OCI-LY1 (cell line): ENCODE results near the gene SYNE4.
A peak's percentile ranks its signal among the peaks of the same experiment; 100 is the strongest.

ENCODE experiments used
- H2AFZ ChIP-seq: fragments of 200-600 bp; sonication (generic), shearing (Covaris generic); 2 replicates; pipeline ENCODE4 v1.6.0; 2014; ENCODE audit warnings: antibody characterized with exemption, mild to moderate bottlenecking, low read length
- H3F3A ChIP-seq: fragments of 200-600 bp; sonication (generic), shearing (Covaris generic); 2 replicates; pipeline ENCODE4 v1.6.0; 2014; ENCODE audit warnings: mild to moderate bottlenecking, antibody characterized with exemption, low read length, moderate library complexity; ENCODE audit not compliant: insufficient read depth
- H3K27ac ChIP-seq: fragments of 200-600 bp; sonication (generic); 2 replicates; pipeline ENCODE4 v1.5.1; 2014; ENCODE audit warnings: low read length, mixed run types, mild to moderate bottlenecking, low read depth; ENCODE audit not compliant: poor library complexity, severe bottlenecking
- H3K27me3 ChIP-seq: fragments of 200-600 bp; sonication (generic); 2 replicates; pipeline ENCODE4 v1.6.0; 2014; ENCODE audit warnings: antibody characterized with exemption, mild to moderate bottlenecking, low read length, moderate library complexity; ENCODE audit not compliant: insufficient read depth
- H3K36me3 ChIP-seq: fragments of 200-600 bp; sonication (generic); 2 replicates; pipeline ENCODE4 v1.6.1; 2014; ENCODE audit warnings: mild to moderate bottlenecking, antibody characterized with exemption, low read length, moderate library complexity, mixed read lengths; ENCODE audit not compliant: insufficient read depth
- H3K4me1 ChIP-seq: fragments of 200-600 bp; sonication (generic); 2 replicates; pipeline ENCODE4 v1.5.1; 2014; ENCODE audit warnings: mild to moderate bottlenecking, low read length, moderate library complexity; ENCODE audit not compliant: insufficient read depth, severe bottlenecking
- H3K4me2 ChIP-seq: fragments of 200-600 bp; sonication (generic), shearing (Covaris generic); 2 replicates; pipeline ENCODE4 v1.6.1; 2014; ENCODE audit warnings: low read length
- H3K4me3 ChIP-seq: fragments of 200-600 bp; sonication (generic); 2 replicates; pipeline ENCODE4 v1.5.1; 2014; ENCODE audit warnings: low read length, low read depth, mild to moderate bottlenecking, mixed read lengths; ENCODE audit not compliant: poor library complexity, severe bottlenecking
- H3K79me2 ChIP-seq: fragments of 200-600 bp; shearing (Covaris generic); 2 replicates; pipeline ENCODE4 v1.6.1; 2016; ENCODE audit warnings: mixed run types, low read length, mixed read lengths; ENCODE audit not compliant: insufficient read depth
- H3K9ac ChIP-seq: fragments of 200-600 bp; sonication (generic), shearing (Covaris generic); 2 replicates; pipeline ENCODE4 v1.6.1; 2014; ENCODE audit warnings: mild to moderate bottlenecking, low read length, mixed read lengths
- H3K9me2 ChIP-seq: fragments of 200-600 bp; sonication (generic), shearing (Covaris generic); 2 replicates; pipeline ENCODE4 v1.6.1; 2014; ENCODE audit warnings: low read depth, mild to moderate bottlenecking, low read length, mixed read lengths
- H3K9me3 ChIP-seq: fragments of 200-600 bp; shearing (Covaris generic); 2 replicates; pipeline ENCODE4 v1.6.1; 2014; ENCODE audit warnings: low read length, mixed read lengths
- H4K20me1 ChIP-seq: fragments of 200-600 bp; sonication (generic), shearing (Covaris generic); 2 replicates; pipeline ENCODE4 v1.6.0; 2016; ENCODE audit warnings: mild to moderate bottlenecking, low read length; ENCODE audit not compliant: insufficient read depth
- CTCF ChIP-seq: fragments of 200-600 bp; sonication (generic), shearing (Covaris generic); IDR thresholded peaks from 2 replicates; pipeline ENCODE4 v1.5.1; 2017; ENCODE audit warnings: mild to moderate bottlenecking, antibody characterized with exemption, low read length, moderate library complexity, mixed read lengths
- EZH2 ChIP-seq: fragments of 200-600 bp; sonication (generic), shearing (Covaris generic); IDR thresholded peaks from 2 replicates; pipeline ENCODE4 v1.8.0; 2017; ENCODE audit warnings: borderline replicate concordance, mixed run types, mild to moderate bottlenecking, antibody characterized with exemption, low read length, moderate library complexity, mixed read lengths

SYNE4 gene

GRCh38 chr19:35978271-35978670 is 30.3 kb downstream of the SYNE4 start:
- H3K27me3 ChIP-seq, result no peaks in the 10 kb centered on the region; the same call in 1 of the 2 replicates
- H3F3A ChIP-seq, result no peaks in the 10 kb centered on the region
- H3K27ac ChIP-seq, result no peak overlapping the region
- H3K79me2 ChIP-seq, result no peaks in the 10 kb centered on the region
- H3K9ac ChIP-seq, result no peak overlapping the region
- H2AFZ ChIP-seq, result no peak overlapping the region
- no peak overlapping the region for H3K4me3 ChIP-seq
- TF ChIP-seq CTCF, result no peak
- no peaks in the 10 kb centered on the region for H3K4me1 ChIP-seq
- no peak overlapping the region for H3K4me2 ChIP-seq
- H3K9me2 ChIP-seq, result no peaks in the 10 kb centered on the region
- H3K36me3 ChIP-seq, result no peaks in the 10 kb centered on the region
- H3K9me3 ChIP-seq, result no peaks in the 10 kb centered on the region
- H4K20me1 ChIP-seq, result no peaks in the 10 kb centered on the region

GRCh38 chr19:35977446-35978222 is 31.0 kb downstream of the SYNE4 start:
- H2AFZ ChIP-seq, result no peak overlapping the region
- no peaks in the 10 kb centered on the region; the same call in 1 of the 2 replicates for H3K27me3 ChIP-seq
- no peak overlapping the region for H3K4me3 ChIP-seq
- no peak overlapping the region for H3K9ac ChIP-seq
- no peaks in the 10 kb centered on the region for H4K20me1 ChIP-seq
- H3K9me3 ChIP-seq, result no peaks in the 10 kb centered on the region
- no peaks in the 10 kb centered on the region for H3K79me2 ChIP-seq
- TF ChIP-seq EZH2 (no peak), CTCF (peak; percentile 81)
- H3K27ac ChIP-seq, result no peak overlapping the region
- H3K4me2 ChIP-seq, result no peak overlapping the region
- H3K9me2 ChIP-seq, result no peaks in the 10 kb centered on the region
- no peaks in the 10 kb centered on the region for H3F3A ChIP-seq
- no peaks in the 10 kb centered on the region for H3K4me1 ChIP-seq
- H3K36me3 ChIP-seq, result no peaks in the 10 kb centered on the region

GRCh38 chr19:35975608-35976214 is 32.9 kb downstream of the SYNE4 start:
- H3K4me3 ChIP-seq, result no peak overlapping the region
- no peaks in the 10 kb centered on the region for H4K20me1 ChIP-seq
- H3K27me3 ChIP-seq, result no peaks in the 10 kb centered on the region; the same call in 1 of the 2 replicates
- TF ChIP-seq CTCF (no peak), EZH2 (no peak)
- H3K4me1 ChIP-seq, result no peaks in the 10 kb centered on the region
- no peaks in the 10 kb centered on the region for H3K9me2 ChIP-seq
- H3K27ac ChIP-seq, result no peak overlapping the region
- H3K9me3 ChIP-seq, result no peaks in the 10 kb centered on the region
- H2AFZ ChIP-seq, result no peak overlapping the region
- no peak overlapping the region for H3K4me2 ChIP-seq
- no peaks in the 10 kb centered on the region for H3F3A ChIP-seq
- no peaks in the 10 kb centered on the region for H3K36me3 ChIP-seq
- H3K9ac ChIP-seq, result no peak overlapping the region
- no peaks in the 10 kb centered on the region for H3K79me2 ChIP-seq
